Lung (tissue), 4 donors: ENCODE results near the gene LGI1. TPM values are rescaled to one million over a fixed set of nuclear protein-coding genes. Genes with fewer than 3 reads are reported as not detected.

Experiments used
- polyA plus RNA-seq, 2 donors: library from polyadenylated mRNA; stranded (reverse); fragments of 200-250 nt; gene quantifications; one replicate each; pipeline ENCODE4 v1.2.1, GENCODE V29; 2013
- total RNA-seq, 2 donors: library from RNA; depleted of rRNA in 1 of 2; stranded (reverse); fragments of >200 nt in 1 of 2; gene quantifications; one replicate each; pipeline ENCODE4 v1.2.1, GENCODE V29; 2014 to 2021
- donor health status: Bipolar disorder and iron deficiency.
- donor health status: healthy.
- donor health status: DM: yes; HTN: yes; CAD: no.

LGI1 gene
- total and polyA plus RNA-seq, 4 donors = 0.68 TPM; not detected in 3

Other genes starting within 250 kb of the LGI1 start
- 1 to 10 TPM in 1 of 2 donors, under 1 TPM in 1; 0.06 to 4.7 TPM for gene FFAR4, start 191.3 kb upstream of the LGI1 start, total RNA-seq
- gene FFAR4, start 191.3 kb upstream of the LGI1 start, polyA plus RNA-seq = 1 to 10 TPM in 1 of 2 donors, under 1 TPM in 1; 0.29 to 2.5 TPM
- gene RBP4, start 156.7 kb upstream of the LGI1 start, total RNA-seq = 10 to 100 TPM in 1 of 2 donors, not detected in 1; 35.4 TPM
- gene RBP4, start 156.7 kb upstream of the LGI1 start, polyA plus RNA-seq = 10 to 100 TPM in 1 of 2 donors, 1 to 10 TPM in 1; 7.3 to 14.7 TPM
- not detected for gene PDE6C, start 145.4 kb upstream of the LGI1 start, total RNA-seq
- gene PDE6C, start 145.4 kb upstream of the LGI1 start, polyA plus RNA-seq = not detected
- gene FRA10AC1, start 55.3 kb upstream of the LGI1 start, total RNA-seq = 10 to 100 TPM; 12.3 to 38.9 TPM
- 10 to 100 TPM in 1 of 2 donors, 1 to 10 TPM in 1; 4.3 to 18.1 TPM for gene FRA10AC1, start 55.3 kb upstream of the LGI1 start, polyA plus RNA-seq
- 1 to 10 TPM; 2.0 to 3.8 TPM for gene SLC35G1, start 136.0 kb downstream of the LGI1 start, total RNA-seq
- gene SLC35G1, start 136.0 kb downstream of the LGI1 start, polyA plus RNA-seq = 1 to 10 TPM; 1.6 to 2.1 TPM
- 10 to 100 TPM in 1 of 2 donors, 1 to 10 TPM in 1; 8.9 to 15.7 TPM for gene PLCE1, start 236.0 kb downstream of the LGI1 start, total RNA-seq
- 1 to 10 TPM; 1.5 to 1.6 TPM for gene PLCE1, start 236.0 kb downstream of the LGI1 start, polyA plus RNA-seq